GM21786 (cell line): ENCODE results near the gene ATG101.

Experiments
- ATAC-seq: cut with Tn5 transposase; IDR thresholded peaks from one replicate; pipeline ENCODE4 v1.9.1; 2021; ENCODE audit not compliant: unreplicated experiment

The ATG101 gene, protein sequence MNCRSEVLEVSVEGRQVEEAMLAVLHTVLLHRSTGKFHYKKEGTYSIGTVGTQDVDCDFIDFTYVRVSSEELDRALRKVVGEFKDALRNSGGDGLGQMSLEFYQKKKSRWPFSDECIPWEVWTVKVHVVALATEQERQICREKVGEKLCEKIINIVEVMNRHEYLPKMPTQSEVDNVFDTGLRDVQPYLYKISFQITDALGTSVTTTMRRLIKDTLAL

DNA sequence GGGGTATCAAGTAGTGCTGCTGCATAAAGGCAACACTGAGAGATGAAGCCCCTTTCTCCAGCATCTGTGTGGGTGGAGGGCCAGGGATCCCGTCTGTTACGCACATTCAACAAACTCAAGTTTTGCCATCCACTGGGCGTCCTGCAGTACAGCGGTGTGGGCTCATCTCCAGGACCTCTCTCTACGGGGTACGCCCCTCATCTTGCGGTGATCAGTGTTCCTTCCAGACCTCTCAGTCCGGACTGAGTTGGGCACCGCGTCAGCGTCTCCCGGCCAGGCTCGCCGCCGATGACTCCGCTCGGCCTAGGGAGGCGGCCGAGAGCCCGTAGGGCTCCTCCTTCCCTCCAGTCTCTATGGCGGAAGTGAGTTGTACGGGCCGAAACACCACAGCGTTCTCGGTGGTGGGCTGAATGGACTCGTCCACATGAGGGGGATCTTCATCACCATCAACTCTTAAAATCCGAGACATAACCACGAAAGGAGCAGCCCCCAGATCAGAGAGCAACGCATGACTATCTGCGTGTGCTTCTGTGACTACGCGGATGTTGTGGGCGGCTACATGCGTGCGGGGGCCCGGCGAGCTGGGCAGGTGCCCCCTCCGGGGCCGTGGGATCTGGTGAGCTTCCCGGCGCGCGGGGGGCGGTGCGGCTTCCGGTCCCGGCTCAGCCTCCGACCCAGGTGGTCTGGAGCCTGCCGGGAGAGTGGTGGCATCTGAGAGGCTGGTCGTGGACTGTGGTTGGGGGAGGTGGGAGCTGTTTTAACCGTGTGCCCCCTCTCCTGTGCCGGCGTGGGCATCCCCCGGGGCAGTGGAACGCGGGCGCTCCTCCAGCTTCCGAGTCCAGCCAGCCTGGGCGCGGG is at the start of gene ATG101:
Gene ATG101, plus strand, starts transcription at position 652 of the 858 bp plus-strand sequence. CDS start 3,673 bp downstream, outside the sequence.
- peak; percentile 97 for ATAC-seq

- peak; percentile 39 for ATAC-seq
Observed at GRCh38 chr12:52020539-52021336, 49.0 kb upstream of the ATG101 start.

GRCh38 chr12:52022841-52023181 is 47.0 kb upstream of the ATG101 start:
- no peak for ATAC-seq

DNA sequence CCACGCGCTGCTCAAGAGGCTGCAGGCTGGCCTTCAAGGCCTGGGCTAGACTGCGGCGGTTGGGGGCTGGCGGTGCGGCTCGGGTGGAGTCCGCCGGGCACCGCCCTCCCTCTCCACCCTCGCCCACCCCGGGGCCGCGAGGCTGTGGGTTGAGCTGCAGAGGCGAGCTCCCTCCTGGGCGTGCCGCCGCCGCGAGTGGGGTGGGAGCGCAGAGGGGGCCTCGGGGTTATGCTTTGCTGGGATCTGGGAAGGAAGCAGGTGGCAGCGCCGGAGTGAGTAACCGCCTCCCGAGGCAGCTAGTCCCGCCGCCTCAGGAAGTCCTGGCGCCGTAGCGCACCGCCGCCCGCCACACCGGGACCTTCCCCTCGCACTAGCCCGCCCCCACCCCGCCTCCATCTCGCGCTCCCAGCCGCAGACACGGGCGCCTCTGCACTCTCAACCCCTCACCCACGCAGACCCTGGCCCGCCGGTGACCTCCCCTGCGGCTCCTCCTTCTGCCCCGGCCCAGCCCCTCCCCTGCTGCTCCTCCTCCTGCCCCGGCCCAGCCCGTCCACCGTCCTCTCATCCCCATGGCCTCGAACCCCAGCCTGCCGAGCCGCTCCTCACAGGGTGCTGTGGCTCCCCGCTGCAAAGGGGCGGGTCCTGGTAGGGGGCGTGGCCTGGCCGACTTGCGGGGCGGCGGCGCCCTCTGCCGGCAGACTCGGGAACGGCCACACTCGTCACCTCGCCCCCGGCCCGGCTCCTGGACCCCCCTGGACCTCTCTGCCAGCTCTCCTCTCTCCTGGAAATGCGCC is 46.4 kb upstream of the ATG101 start:
- peak; percentile 34 for ATAC-seq

DNA sequence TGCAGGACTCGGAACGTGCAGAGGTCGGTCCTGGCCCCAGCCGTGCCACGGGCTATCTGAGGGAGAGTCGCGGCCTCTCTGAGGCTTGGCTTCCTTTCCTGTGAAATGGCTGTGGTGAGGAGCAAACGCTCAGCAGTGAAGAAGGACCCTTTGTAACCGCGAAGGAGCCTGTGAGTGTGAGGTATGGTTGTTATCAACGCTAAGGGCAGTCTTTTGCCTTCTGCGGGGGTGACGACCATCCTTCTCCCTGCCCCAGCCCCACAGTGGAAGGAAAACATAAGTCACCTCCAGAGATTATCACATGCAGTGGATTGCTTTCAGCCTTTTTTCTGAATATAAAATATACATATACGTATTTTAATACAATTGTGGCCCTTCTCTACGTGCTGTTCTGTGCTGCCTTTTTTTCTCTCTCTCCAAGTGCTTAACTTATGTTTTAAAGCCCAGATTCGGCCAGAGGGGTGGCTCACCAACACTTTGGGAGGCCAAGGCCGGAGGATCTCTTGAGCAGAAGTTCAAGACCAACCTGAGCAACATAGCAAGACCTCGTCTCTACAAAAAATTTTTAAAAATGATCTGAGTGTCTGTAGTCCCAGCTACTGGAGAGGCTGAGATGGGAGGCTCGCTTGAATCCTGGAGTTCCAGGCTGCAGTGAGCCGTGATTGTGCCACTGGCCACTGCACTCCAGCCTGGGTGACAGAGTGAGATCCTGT is 45.6 kb upstream of the ATG101 start:
- no peak for ATAC-seq

GRCh38 chr12:52024845-52025230 is 44.9 kb upstream of the ATG101 start:
- ATAC-seq = no peak

- ATAC-seq = no peak
Observed at GRCh38 chr12:52026263-52026662, 43.5 kb upstream of the ATG101 start.

GRCh38 chr12:52027085-52027843 is 42.5 kb upstream of the ATG101 start:
- ATAC-seq = no peak

GRCh38 chr12:52029685-52030084 is 40.1 kb upstream of the ATG101 start:
- no peak for ATAC-seq

- ATAC-seq = no peak
Observed at GRCh38 chr12:52032446-52032803, 37.4 kb upstream of the ATG101 start.

DNA sequence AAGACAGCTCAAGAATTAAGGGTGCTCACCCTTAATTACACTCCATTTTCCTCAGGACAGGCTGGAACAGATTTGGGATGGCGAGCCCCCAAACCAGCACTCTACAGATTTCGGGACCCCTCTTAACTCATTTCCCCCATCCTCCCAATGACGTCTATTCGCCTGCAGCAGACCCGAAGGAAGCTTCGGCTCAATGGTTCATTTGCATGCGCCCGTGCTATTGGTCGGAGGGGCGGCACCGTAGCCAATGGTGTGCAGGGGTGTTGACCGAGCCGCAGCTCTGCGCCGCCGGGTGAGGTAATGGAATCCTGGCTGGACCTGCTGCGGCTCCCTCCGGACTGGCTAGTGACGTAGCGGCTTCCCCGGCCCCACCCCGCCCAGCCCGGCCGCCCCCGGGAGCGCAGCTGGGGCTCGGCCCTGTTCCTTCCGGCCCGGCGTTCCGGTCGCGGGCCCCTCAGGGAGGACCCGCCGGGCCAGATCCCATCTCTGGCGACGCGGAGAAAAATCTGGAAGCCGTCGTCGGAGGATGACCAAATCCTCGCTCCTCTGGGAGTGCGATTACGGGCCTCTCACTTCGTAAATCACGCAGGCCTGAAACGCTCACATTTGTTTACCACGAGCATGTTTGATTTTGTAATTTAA is 36.9 kb upstream of the ATG101 start:
- ATAC-seq = peak; percentile 89

- ATAC-seq = no peak
Observed at GRCh38 chr12:52033446-52034140, 36.2 kb upstream of the ATG101 start.

- no peak for ATAC-seq
Observed at GRCh38 chr12:52035190-52035589, 34.6 kb upstream of the ATG101 start.

DNA sequence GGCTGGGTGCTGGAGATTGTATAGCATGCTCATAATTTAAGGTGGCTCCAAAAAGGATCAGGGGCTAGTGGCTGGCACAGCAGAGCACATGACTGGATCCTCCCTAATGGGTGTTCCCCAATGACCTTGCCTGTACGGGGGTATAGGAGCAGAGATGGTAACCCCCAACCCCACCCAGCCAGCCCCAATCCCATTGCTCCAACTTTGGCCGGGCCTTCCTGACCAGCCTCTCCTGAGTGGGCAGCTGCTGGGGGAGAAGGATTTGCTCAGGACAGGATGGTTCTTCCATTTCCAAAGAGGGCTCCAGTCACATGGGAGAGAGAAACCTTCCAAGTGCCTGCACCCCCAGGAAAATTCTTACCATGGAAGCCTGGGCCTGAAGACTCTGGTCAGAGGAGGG is 33.9 kb upstream of the ATG101 start:
- ATAC-seq = no peak

DNA sequence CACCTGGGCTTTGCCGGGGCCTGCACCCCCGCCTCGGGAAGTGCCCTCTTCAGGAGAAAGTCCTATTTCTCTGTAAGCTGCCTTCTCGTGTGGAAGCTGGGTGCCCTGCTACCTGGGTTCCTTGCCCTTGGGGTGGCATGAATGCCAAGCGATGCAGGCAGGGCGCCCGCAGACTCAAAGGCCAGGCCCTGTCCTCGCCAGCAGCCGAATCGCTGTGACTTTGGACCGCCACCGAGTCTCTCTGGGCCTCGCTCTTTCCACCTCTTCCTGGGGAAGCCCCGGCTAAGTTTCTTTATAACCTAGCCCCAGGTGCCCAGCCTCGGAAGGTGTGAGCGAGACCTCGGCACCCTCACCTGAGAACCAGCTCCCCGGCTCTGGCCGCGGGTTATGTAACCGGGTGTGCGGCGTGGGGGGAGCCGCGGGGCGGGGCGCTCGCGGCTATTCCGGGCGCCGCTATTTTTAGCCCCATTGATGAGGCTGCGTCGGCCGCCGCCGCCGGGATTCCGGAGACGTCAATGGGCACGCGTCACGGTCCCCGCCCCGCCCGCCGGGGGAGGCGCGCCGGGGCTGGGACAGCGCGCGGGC is 33.1 kb upstream of the ATG101 start:
- no peak for ATAC-seq

GRCh38 chr12:52037248-52037861 is 32.4 kb upstream of the ATG101 start:
- ATAC-seq = no peak

DNA sequence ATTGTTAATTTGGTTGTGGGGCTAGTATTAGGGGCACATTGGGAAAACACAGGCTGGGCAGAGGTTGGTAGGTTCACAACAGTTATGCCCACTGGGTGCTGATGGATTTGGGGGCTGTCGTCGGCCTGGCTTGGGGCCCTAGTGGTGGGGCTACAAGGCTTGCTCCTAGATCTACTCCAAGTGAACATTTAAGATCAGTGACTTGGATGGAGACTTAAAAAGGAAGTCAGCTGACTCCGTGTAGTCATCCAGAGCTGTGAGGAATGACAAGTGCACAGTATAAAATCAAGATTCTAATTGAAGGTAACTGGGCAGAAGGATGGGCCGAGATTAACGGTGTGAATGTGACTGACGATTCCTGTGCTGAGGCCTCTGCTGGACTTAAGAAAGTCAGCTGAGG is 31.3 kb upstream of the ATG101 start:
- no peak for ATAC-seq

GRCh38 chr12:52041035-52041434 is 28.7 kb upstream of the ATG101 start:
- ATAC-seq = no peak
